HL-60 (cell line): ENCODE data around the gene MYO16.
A peak's percentile ranks its signal among the peaks of the same experiment; 100 is the strongest.

Experiments used
- DNase-seq, 2 experiments: peaks; one replicate each; pipeline ENCODE4 v3.0.0-alpha.2; 2010 to 2020; ENCODE audit warnings: low read depth in 1 of 2, low spot score in 1 of 2
- H3K27ac ChIP-seq: fragments of 250-450 bp; sonication (Bioruptor Pico); replicated peaks from 2 replicates; pipeline ENCODE4 v1.5.1; 2020; ENCODE audit warnings: mild to moderate bottlenecking, moderate library complexity
- H3K27me3 ChIP-seq: fragments of 250-450 bp; sonication (Bioruptor Pico); 2 replicates; pipeline ENCODE4 v1.5.1; 2021; ENCODE audit warnings: mild to moderate bottlenecking, moderate library complexity; ENCODE audit not compliant: insufficient read depth, poor library complexity, severe bottlenecking
- H3K4me3 ChIP-seq: replicated peaks from 2 replicates; pipeline ENCODE4 v1.5.1; 2011; ENCODE audit warnings: mild to moderate bottlenecking, control low read depth, low read length; ENCODE audit not compliant: insufficient read depth
- CTCF ChIP-seq: IDR thresholded peaks from one replicate; pipeline ENCODE4 v1.5.1; 2011; ENCODE audit warnings: low read length, control low read depth, inconsistent platforms; ENCODE audit not compliant: insufficient read depth
- GABPA ChIP-seq: IDR thresholded peaks from 2 replicates; pipeline ENCODE4 v1.6.1; 2012; ENCODE audit warnings: low read depth
- POLR2AphosphoS5 ChIP-seq: IDR thresholded peaks from 2 replicates; pipeline ENCODE4 v1.6.1; 2012; ENCODE audit warnings: low read depth
- REST ChIP-seq: IDR thresholded peaks from 2 replicates; pipeline ENCODE4 v1.6.1; 2012; ENCODE audit warnings: low read depth; ENCODE audit not compliant: insufficient replicate concordance
- SPI1 ChIP-seq: IDR thresholded peaks from 2 replicates; pipeline ENCODE4 v1.6.1; 2012; ENCODE audit warnings: low read depth, mild to moderate bottlenecking, borderline replicate concordance

The MYO16 gene

GRCh38 chr13:108877300-108877699 lies 247.9 kb downstream of the MYO16 start:
- Histone ChIP-seq H3K27me3 (no peaks in the 10 kb centered on the region), H3K27ac (no peak overlapping the region), H3K4me3 (no peak overlapping the region)
- TF ChIP-seq POLR2AphosphoS5 (no peak), GABPA (no peak), REST (peak; percentile 50)
- DNase-seq, result no peak

- no peak for DNase-seq
- no peaks in the 10 kb centered on the region for H3K27me3 ChIP-seq
- H3K27ac ChIP-seq, result no peak overlapping the region
- no peak overlapping the region for H3K4me3 ChIP-seq
- TF ChIP-seq POLR2AphosphoS5 (no peak), GABPA (no peak), SPI1 (no peak), CTCF (no peak), REST (no peak)
These were observed 249.3 kb downstream of the MYO16 start for GRCh38 chr13:108878732-108879131.

GRCh38 chr13:108889324-108889984 lies 260.0 kb downstream of the MYO16 start:
- no peak overlapping the region for H3K4me3 ChIP-seq
- H3K27me3 ChIP-seq, result peaks cover 2% of the 10 kb centered on the region
- no peak overlapping the region for H3K27ac ChIP-seq
- DNase-seq, result no peak
- no peak for TF ChIP-seq CTCF
- no peak for TF ChIP-seq POLR2AphosphoS5
- no peak for TF ChIP-seq SPI1
- no peak for TF ChIP-seq REST
- no peak for TF ChIP-seq GABPA
